ENCODE results near the gene MYBL2.

The MYBL2 gene

GRCh38 chr20:43724383-43724782 lies 57.5 kb downstream of the MYBL2 start:
- no peak for DNase-seq

GRCh38 chr20:43725666-43726065 lies 58.8 kb downstream of the MYBL2 start:
- no peak for DNase-seq

GRCh38 chr20:43726333-43726732 lies 59.4 kb downstream of the MYBL2 start:
- DNase-seq = no peak

- no peak for DNase-seq
These were observed 60.0 kb downstream of the MYBL2 start, which contains the start of gene GTSF1L for GRCh38 chr20:43726811-43727338. TSS of gene GTSF1L (minus strand) at chr20:43727002. CDS start at chr20:43726694, 308 bp downstream.

GRCh38 chr20:43727980-43728590 lies 61.2 kb downstream of the MYBL2 start:
- no peak for DNase-seq

GRCh38 chr20:43728686-43729255 lies 61.9 kb downstream of the MYBL2 start:
- DNase-seq = no peak

- no peak for DNase-seq
These were observed 64.6 kb downstream of the MYBL2 start for GRCh38 chr20:43731469-43731868.

- no peak for DNase-seq
These were observed 65.0 kb downstream of the MYBL2 start for GRCh38 chr20:43731927-43732326.

- no peak for DNase-seq
These were observed 69.8 kb downstream of the MYBL2 start for GRCh38 chr20:43736588-43737158.

- no peak for DNase-seq
These were observed 71.0 kb downstream of the MYBL2 start for GRCh38 chr20:43737925-43738324.

GRCh38 chr20:43739148-43739749 lies 72.3 kb downstream of the MYBL2 start:
- no peak for DNase-seq

- DNase-seq = no peak
These were observed 73.7 kb downstream of the MYBL2 start for GRCh38 chr20:43740642-43741041.

- peak; percentile 34 to 36 for DNase-seq
These were observed 77.3 kb downstream of the MYBL2 start for GRCh38 chr20:43744151-43744611.

GRCh38 chr20:43744966-43745730 lies 78.2 kb downstream of the MYBL2 start:
- peak in 1 of 2 experiments; percentile 48 for DNase-seq

GRCh38 chr20:43746344-43747137 lies 79.6 kb downstream of the MYBL2 start:
- DNase-seq = no peak

- no peak for DNase-seq
These were observed 81.4 kb downstream of the MYBL2 start for GRCh38 chr20:43748274-43748673.

- DNase-seq = peak; percentile 30 to 37
These were observed 82.9 kb downstream of the MYBL2 start for GRCh38 chr20:43749734-43750294.

GRCh38 chr20:43750774-43751166 lies 83.9 kb downstream of the MYBL2 start:
- no peak for DNase-seq

GRCh38 chr20:43751167-43752050 lies 84.5 kb downstream of the MYBL2 start:
- no peak for DNase-seq

- no peak for DNase-seq
These were observed 85.1 kb downstream of the MYBL2 start for GRCh38 chr20:43752051-43752360.
